Stomach (tissue), 9 donors: ENCODE results near the gene NAGK. TPM values are rescaled to one million over a fixed set of nuclear protein-coding genes. Genes with fewer than 3 reads are reported as not detected.

Experiments used
- DNase-seq, 2 donors: peaks; one replicate each; pipeline versions ENCODE4 v3.0.0 to v3.0.0-alpha.2; 2013 to 2019
- H3K27ac ChIP-seq, 5 donors: fragments of 200-600 bp in 4 of 5; sonication (generic) in 4 of 5; one replicate each; pipeline ENCODE4 v1.5.1; 2013 to 2019; ENCODE audit warnings: mild to moderate bottlenecking in 1 of 5, moderate library complexity in 1 of 5
- H3K27me3 ChIP-seq, 3 donors: fragments of 200-600 bp; sonication (generic); one replicate each; pipeline ENCODE4 v1.5.1; 2017 to 2019; ENCODE audit warnings: mixed run types in 1 of 3
- H3K36me3 ChIP-seq, 4 donors: fragments of 200-600 bp; sonication (generic); 1 replicate in 3 of 4; 2 replicates in 1 of 4; pipeline ENCODE4 v1.5.1; 2016 to 2019
- H3K4me1 ChIP-seq, 4 donors: fragments of 200-600 bp; sonication (generic); one replicate each; pipeline ENCODE4 v1.5.1; 2016 to 2019
- H3K4me3 ChIP-seq, 4 donors: fragments of 200-600 bp; sonication (generic) in 3 of 4; one replicate each; pipeline ENCODE4 v1.5.1; 2016 to 2019; ENCODE audit warnings: mild to moderate bottlenecking in 1 of 4
- H3K9me3 ChIP-seq, 4 donors: fragments of 200-600 bp; sonication (generic); one replicate each; pipeline ENCODE4 v1.5.1; 2016 to 2019
- CTCF ChIP-seq, 7 experiments: fragments of 450-650 bp in 4 of 7; fragments of 200-600 bp in 3 of 7; sonication (generic) in 3 of 7; IDR thresholded peaks; one replicate each; pipeline ENCODE4 v1.5.1; 2016 to 2019; ENCODE audit warnings: antibody characterized with exemption in 7 of 7, control low read depth in 2 of 7, mild to moderate bottlenecking in 1 of 7
- EP300 ChIP-seq: sonication (generic); formaldehyde crosslinking; IDR thresholded peaks from one replicate; pipeline ENCODE4 v1.6.1; 2017; ENCODE audit warnings: antibody characterized with exemption
- POLR2A ChIP-seq, 4 donors: fragments of 450-650 bp; IDR thresholded peaks; one replicate each; pipeline ENCODE4 v1.6.1; 2016; ENCODE audit warnings: antibody characterized with exemption in 4 of 4, control low read depth in 2 of 4, mild to moderate bottlenecking in 1 of 4, moderate library complexity in 1 of 4
- POLR2AphosphoS5 ChIP-seq, 3 donors: sonication (generic); formaldehyde crosslinking; IDR thresholded peaks; one replicate each; pipeline ENCODE4 v1.6.1; 2016; ENCODE audit warnings: antibody characterized with exemption in 3 of 3
- WGBS, 5 donors: extraction: QIAGEN DNeasy Blood & Tissue Kit in 3 of 5; methylation state at CpG; one replicate each; pipeline versions ENCODE4 v1.1.5 to v1.1.7; 2013 to 2018; 5-methylcytosine and 5-hydroxymethylcytosine counted together
- intact Hi-C: fragments of 100-400 bp; cut with DNase I; formaldehyde crosslinking; loops from one replicate; pipeline ENCODE4 v1.15.1; 2023; ENCODE audit warnings: low total_unique reads
- polyA plus RNA-seq, 3 donors: library from polyadenylated mRNA; stranded (reverse); fragments of 200-250 nt; gene quantifications; one replicate each; pipeline ENCODE4 v1.2.3, GENCODE V29; 2013
- total RNA-seq, 5 donors: library from RNA; depleted of rRNA; stranded (reverse); fragments of >200 nt; gene quantifications; one replicate each; pipeline versions ENCODE4 v1.1.0 to v1.2.3, GENCODE V29; 2014 to 2016
- donor health status: healthy with polysubstance abuse.
- donor health status: Bipolar disorder and iron deficiency.
- donor health status: healthy.

Gene NAGK
- total and polyA plus RNA-seq, 8 donors = 25.9 to 124 (median 91.4) TPM

GRCh38 chr2:71122387-71123298, 54.2 kb downstream of the NAGK start:
- H3K27ac ChIP-seq = no peak overlapping the region
- DNase-seq = no peak
- no peak for TF ChIP-seq EP300
- no peak overlapping the region for H3K4me3 ChIP-seq
- 76 to 84% (median 80%) methylated on average over 7 of the region's 7 CpGs for WGBS, 5 donors
- H3K36me3 ChIP-seq = peaks cover 0 to 65% (median 58%) of the 10 kb centered on the region in 4 donors
- H3K9me3 ChIP-seq = no peaks in the 10 kb centered on the region
- intact Hi-C loops = no loop called here
- H3K4me1 ChIP-seq = peaks cover 0 to 18% (median 9%) of the 10 kb centered on the region in 4 donors
- H3K27me3 ChIP-seq = no peaks in the 10 kb centered on the region

DNA sequence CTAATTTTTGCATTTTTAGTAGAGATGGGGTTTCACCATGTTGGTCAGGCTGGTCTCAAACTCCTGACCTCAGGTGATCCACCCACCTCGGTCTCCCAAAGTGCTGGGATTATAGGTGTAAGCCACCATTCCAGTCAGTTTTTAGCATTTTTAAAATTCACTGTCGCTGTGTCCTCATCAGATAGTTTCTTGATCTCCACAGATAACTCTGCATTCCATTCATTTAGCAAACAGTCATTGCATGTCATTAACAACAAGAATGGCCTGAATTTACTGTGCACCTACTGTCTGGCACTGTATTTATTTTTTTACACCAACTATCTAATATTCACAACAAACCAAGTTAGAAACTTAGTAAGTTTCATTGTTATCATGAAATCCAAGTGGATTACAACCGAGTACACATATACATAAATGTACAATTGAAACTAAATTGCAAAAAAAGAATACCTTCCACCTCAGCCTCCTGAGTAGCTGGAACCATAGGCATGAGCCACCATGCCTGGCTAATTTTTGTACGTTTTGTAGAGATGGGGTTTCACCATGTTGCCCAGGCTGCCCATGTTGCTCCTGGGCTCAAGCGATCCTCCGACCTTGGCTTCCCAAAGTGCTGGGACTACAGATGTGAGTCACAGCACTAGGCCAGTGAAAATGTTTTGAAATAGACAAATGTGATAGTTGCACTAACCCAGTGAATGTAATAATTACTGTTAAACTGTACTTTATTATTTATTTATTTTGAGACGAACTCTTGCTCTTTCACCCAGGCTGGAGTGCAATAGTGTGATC, 57.3 kb downstream of the NAGK start:
- TF ChIP-seq EP300 (no peak), CTCF (IDR thresholded peaks at IDR 0.05) (no peak), POLR2AphosphoS5 (IDR thresholded peaks at IDR 0.05) (no peak), POLR2A (IDR thresholded peaks at IDR 0.05) (no peak)
- Histone ChIP-seq H3K27me3 (no peaks in the 10 kb centered on the region), H3K4me3 (no peak overlapping the region), H3K4me1 (peaks cover 9 to 36% (median 22%) of the 10 kb centered on the region in 4 donors), H3K9me3 (no peaks in the 10 kb centered on the region), H3K36me3 (peaks cover 0 to 35% (median 29%) of the 10 kb centered on the region in 4 donors), H3K27ac (no peak overlapping the region)
- intact Hi-C loops = no loop called here
- WGBS, 5 donors = 91 to 96% (median 93%) methylated on average over 7 of the region's 7 CpGs
- no peak for DNase-seq

- H3K4me1 ChIP-seq = peaks cover 15 to 47% (median 32%) of the 10 kb centered on the region in 4 donors
- no peak for DNase-seq
- 54 to 69% (median 60%) methylated on average over 3 of the region's 3 CpGs for WGBS, 5 donors
- H3K4me3 ChIP-seq = no peak overlapping the region
- TF ChIP-seq CTCF (IDR thresholded peaks at IDR 0.05) (no peak), POLR2AphosphoS5 (IDR thresholded peaks at IDR 0.05) (no peak), EP300 (no peak)
- no peak overlapping the region for H3K27ac ChIP-seq
- intact Hi-C loops = no loop called here
- H3K9me3 ChIP-seq = no peaks in the 10 kb centered on the region
- peaks cover 0 to 22% (median 21%) of the 10 kb centered on the region in 4 donors for H3K36me3 ChIP-seq
- H3K27me3 ChIP-seq = no peaks in the 10 kb centered on the region
Observed at GRCh38 chr2:71126957-71127356, 58.5 kb downstream of the NAGK start.

Other genes with a start within 250 kb of the NAGK start
- gene CLEC4F, start 248.0 kb upstream of the NAGK start, total RNA-seq = under 1 TPM in 1 of 5 donors, not detected in 4; 0.37 TPM
- under 1 TPM in 1 of 3 donors, not detected in 2; 0.13 TPM for gene CLEC4F, start 248.0 kb upstream of the NAGK start, polyA plus RNA-seq
- gene CD207, start 232.8 kb upstream of the NAGK start, total RNA-seq = not detected
- 1 to 10 TPM in 1 of 3 donors, under 1 TPM in 1, not detected in 1; 0.46 to 1.4 TPM for gene CD207, start 232.8 kb upstream of the NAGK start, polyA plus RNA-seq
- 1 to 10 TPM in 1 of 5 donors, not detected in 4; 1.2 TPM for gene VAX2, start 168.1 kb upstream of the NAGK start, total RNA-seq
- gene VAX2, start 168.1 kb upstream of the NAGK start, polyA plus RNA-seq = under 1 TPM in 2 of 3 donors, not detected in 1; 0.23 to 0.25 TPM
- gene ATP6V1B1, start 132.7 kb upstream of the NAGK start, total RNA-seq = under 1 TPM in 1 of 5 donors, not detected in 4; 0.55 TPM
- under 1 TPM in 1 of 3 donors, not detected in 2; 0.35 TPM for gene ATP6V1B1, start 132.7 kb upstream of the NAGK start, polyA plus RNA-seq
- gene ANKRD53, start 90.0 kb upstream of the NAGK start, total RNA-seq = under 1 TPM in 1 of 5 donors, not detected in 4; 0.45 TPM
- 1 to 10 TPM in 2 of 3 donors, under 1 TPM in 1; 0.88 to 2.3 (median 1.3) TPM for gene ANKRD53, start 90.0 kb upstream of the NAGK start, polyA plus RNA-seq
- 10 to 100 TPM in 2 of 5 donors, 1 to 10 TPM in 3; 5.2 to 39.1 (median 9.4) TPM for gene TEX261, start 73.8 kb upstream of the NAGK start, total RNA-seq
- gene TEX261, start 73.8 kb upstream of the NAGK start, polyA plus RNA-seq = 10 to 100 TPM; 17.1 to 19.2 (median 17.9) TPM
- gene MCEE, start 61.6 kb downstream of the NAGK start, total RNA-seq = 10 to 100 TPM in 2 of 5 donors, 1 to 10 TPM in 2, not detected in 1; 4.0 to 25.1 (median 15.8) TPM
- 10 to 100 TPM; 31.2 to 53.6 (median 32.2) TPM for gene MCEE, start 61.6 kb downstream of the NAGK start, polyA plus RNA-seq
- gene MPHOSPH10, start 62.0 kb downstream of the NAGK start, total RNA-seq = 10 to 100 TPM; 16.2 to 30.6 (median 23.3) TPM
- 10 to 100 TPM; 17.9 to 25.1 (median 22.8) TPM for gene MPHOSPH10, start 62.0 kb downstream of the NAGK start, polyA plus RNA-seq
- gene PAIP2B, start 158.5 kb downstream of the NAGK start, total RNA-seq = 10 to 100 TPM in 1 of 5 donors, 1 to 10 TPM in 4; 4.9 to 14.1 (median 6.4) TPM
- 10 to 100 TPM in 2 of 3 donors, 1 to 10 TPM in 1; 5.4 to 12.1 (median 11.3) TPM for gene PAIP2B, start 158.5 kb downstream of the NAGK start, polyA plus RNA-seq